WTC11 (cell line): ENCODE measurements around the gene CNOT6. TPM values are rescaled to one million over a fixed set of nuclear protein-coding genes. Genes with fewer than 3 reads are reported as not detected.

ENCODE experiments used
- ATAC-seq: fragments of 200-7000 bp; cut with Tn5 transposase; 2 replicates; pipeline ENCODE4 v1.10.0; 2021; ENCODE audit warnings: mild to moderate bottlenecking, moderate library complexity
- CTCF ChIA-PET: fragments of 300-600 bp; sonication (Branson Sonifier 250); formaldehyde crosslinking; loops from one replicate; lab custom pipeline; 2021; ENCODE audit warnings: antibody characterized with exemption; lab: Charles Lee
- POLR2A ChIA-PET: fragments of 350-600 bp; sonication (Branson Sonifier 250); formaldehyde crosslinking; loops from one replicate; lab custom pipeline; 2021; ENCODE audit warnings: antibody characterized with exemption; lab: Charles Lee
- DNase-seq: peaks from one replicate; pipeline ENCODE4 v3.0.0; 2021; ENCODE audit warnings: low spot score
- H3K27ac Mint-ChIP-seq: 2 replicates; pipeline ENCODE4 v1.8.0; 2021; ENCODE audit warnings: mixed read lengths
- H3K27me3 Mint-ChIP-seq: 2 replicates; pipeline ENCODE4 v1.8.0; 2021; ENCODE audit warnings: low read depth, mild to moderate bottlenecking, moderate library complexity, mixed read lengths
- H3K36me3 Mint-ChIP-seq: 2 replicates; pipeline ENCODE4 v1.8.0; 2021; ENCODE audit warnings: mixed read lengths
- H3K4me1 Mint-ChIP-seq: 2 replicates; pipeline ENCODE4 v1.8.0; 2022; ENCODE audit warnings: mixed read lengths
- H3K4me3 Mint-ChIP-seq: 2 replicates; pipeline ENCODE4 v1.8.0; 2021; ENCODE audit warnings: mild to moderate bottlenecking, moderate library complexity, mixed read lengths
- H3K9me3 Mint-ChIP-seq: 2 replicates; pipeline ENCODE4 v1.8.0; 2021; ENCODE audit warnings: mixed read lengths
- ATF1 ChIP-seq: sonication (generic); formaldehyde crosslinking; IDR thresholded peaks from 2 replicates; pipeline ENCODE4 v1.8.1; 2023; ENCODE audit warnings: mild to moderate bottlenecking, moderate library complexity, missing genetic modification reagents
- KAT7 ChIP-seq: sonication (generic); formaldehyde crosslinking; IDR thresholded peaks from 2 replicates; pipeline ENCODE4 v1.8.1; 2023; ENCODE audit warnings: missing genetic modification reagents, mild to moderate bottlenecking, borderline replicate concordance
- MXD4 ChIP-seq: fragments of 250-450 bp; sonication (Bioruptor Pico); IDR thresholded peaks from 2 replicates; pipeline ENCODE4 v1.8.0; 2021; ENCODE audit warnings: mild to moderate bottlenecking, moderate library complexity, borderline replicate concordance
- NFYB ChIP-seq: sonication (generic); formaldehyde crosslinking; conservative IDR thresholded peaks from 2 replicates; pipeline ENCODE4 v1.8.0; 2022; ENCODE audit warnings: low read depth, missing genetic modification reagents
- OVOL2 ChIP-seq: fragments of 250-450 bp; sonication (Bioruptor Pico); IDR thresholded peaks from 2 replicates; pipeline ENCODE4 v1.9.0; 2021; ENCODE audit warnings: mild to moderate bottlenecking, borderline replicate concordance
- SMAD3 ChIP-seq: sonication (generic); formaldehyde crosslinking; IDR thresholded peaks from 2 replicates; pipeline ENCODE4 v1.8.0; 2022; ENCODE audit warnings: missing genetic modification reagents, mild to moderate bottlenecking, borderline replicate concordance
- SMAD4 ChIP-seq: sonication (generic); formaldehyde crosslinking; IDR thresholded peaks from 2 replicates; pipeline ENCODE4 v1.8.0; 2022; ENCODE audit warnings: mild to moderate bottlenecking, missing genetic modification reagents
- SOX15 ChIP-seq: fragments of 250-450 bp; sonication (Bioruptor Pico); IDR thresholded peaks from 2 replicates; pipeline ENCODE4 v1.9.0; 2021; ENCODE audit warnings: mild to moderate bottlenecking
- ZBTB21 ChIP-seq: sonication (generic); formaldehyde crosslinking; IDR thresholded peaks from 2 replicates; pipeline ENCODE4 v1.8.1; 2023; ENCODE audit warnings: mild to moderate bottlenecking, missing genetic modification reagents, borderline replicate concordance
- total RNA-seq: library from RNA; stranded (reverse); gene quantifications from 3 replicates; pipeline ENCODE4 v1.2.3, GENCODE V29; 2021
- TF ChIP-seq, protein P1 (sequence below): sonication (generic); formaldehyde crosslinking; IDR thresholded peaks from 2 replicates; pipeline ENCODE4 v1.8.1; 2023; ENCODE audit warnings: mild to moderate bottlenecking, missing genetic modification reagents
- TF ChIP-seq, protein P2 (sequence below): sonication (generic); formaldehyde crosslinking; IDR thresholded peaks from 2 replicates; pipeline ENCODE4 v1.8.1; 2022; ENCODE audit warnings: mild to moderate bottlenecking, moderate library complexity, missing genetic modification reagents
- TF ChIP-seq, protein P3 (sequence below): sonication (generic); formaldehyde crosslinking; IDR thresholded peaks from 2 replicates; pipeline ENCODE4 v1.8.1; 2023; ENCODE audit warnings: mild to moderate bottlenecking, moderate library complexity, missing genetic modification reagents
- TF ChIP-seq, protein P4 (sequence below): sonication (generic); formaldehyde crosslinking; IDR thresholded peaks from 2 replicates; pipeline ENCODE4 v1.8.0; 2022; ENCODE audit warnings: mild to moderate bottlenecking, missing genetic modification reagents
- TF ChIP-seq, protein P5 (sequence below): sonication (generic); formaldehyde crosslinking; conservative IDR thresholded peaks from 2 replicates; pipeline ENCODE4 v1.8.1; 2023; ENCODE audit warnings: mild to moderate bottlenecking, low read depth, missing genetic modification reagents, moderate library complexity

CNOT6 gene
- total RNA-seq, 1 experiment from 2014 or later = 41.0 TPM

DNA sequence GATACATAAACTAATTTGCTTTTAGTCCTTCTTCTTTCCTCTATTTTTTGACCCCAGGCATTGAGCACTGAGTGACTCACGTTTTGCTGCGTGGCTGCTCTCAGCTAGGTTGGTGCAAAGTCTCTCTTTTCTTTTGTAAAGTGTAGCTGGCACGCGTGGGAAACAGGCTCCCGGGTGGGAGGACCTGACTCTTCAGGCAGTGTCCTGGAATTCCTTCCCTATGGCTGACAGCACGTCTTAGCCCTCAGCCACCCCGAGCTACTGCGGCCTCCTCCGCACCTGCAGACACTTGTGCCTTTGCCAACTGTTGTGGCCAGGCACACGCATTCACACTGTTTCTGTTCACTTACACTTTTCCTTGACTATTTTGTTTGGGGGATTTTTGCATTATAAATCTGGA is 98.0 kb downstream of the CNOT6 start:
- Mint-ChIP-seq H3K36me3 (no peaks in the 10 kb centered on the region), H3K4me1 (peaks cover 3% of the 10 kb centered on the region), H3K9me3 (no peaks in the 10 kb centered on the region), H3K27ac (no peak overlapping the region), H3K4me3 (peak overlapping the region; percentile 67), H3K27me3 (peaks cover 48% of the 10 kb centered on the region)
- DNase-seq = no peak
- ChIA-PET POLR2A (interaction anchor here (0.5 to 1.0 kb wide), 2 partner anchors 39 to 101 kb away, joined by 4 to 5 read pairs; no protein-coding TSS in a partner anchor), CTCF (interaction anchor here (1.1 to 1.6 kb wide), 3 partner anchors 13 to 27 kb away, joined by 3 to 4 read pairs (median 4); no protein-coding TSS in a partner anchor)
- TF ChIP-seq OVOL2 (CRISPR knock-in tag) (no peak), SOX15 (CRISPR knock-in tag) (no peak), NFYB (no peak), KAT7 (CRISPR knock-in tag) (no peak), ZBTB21 (CRISPR knock-in tag) (no peak), SMAD3 (CRISPR knock-in tag) (no peak), MXD4 (CRISPR knock-in tag) (no peak), ATF1 (CRISPR knock-in tag) (no peak)
- TF ChIP-seq, protein P1, sequence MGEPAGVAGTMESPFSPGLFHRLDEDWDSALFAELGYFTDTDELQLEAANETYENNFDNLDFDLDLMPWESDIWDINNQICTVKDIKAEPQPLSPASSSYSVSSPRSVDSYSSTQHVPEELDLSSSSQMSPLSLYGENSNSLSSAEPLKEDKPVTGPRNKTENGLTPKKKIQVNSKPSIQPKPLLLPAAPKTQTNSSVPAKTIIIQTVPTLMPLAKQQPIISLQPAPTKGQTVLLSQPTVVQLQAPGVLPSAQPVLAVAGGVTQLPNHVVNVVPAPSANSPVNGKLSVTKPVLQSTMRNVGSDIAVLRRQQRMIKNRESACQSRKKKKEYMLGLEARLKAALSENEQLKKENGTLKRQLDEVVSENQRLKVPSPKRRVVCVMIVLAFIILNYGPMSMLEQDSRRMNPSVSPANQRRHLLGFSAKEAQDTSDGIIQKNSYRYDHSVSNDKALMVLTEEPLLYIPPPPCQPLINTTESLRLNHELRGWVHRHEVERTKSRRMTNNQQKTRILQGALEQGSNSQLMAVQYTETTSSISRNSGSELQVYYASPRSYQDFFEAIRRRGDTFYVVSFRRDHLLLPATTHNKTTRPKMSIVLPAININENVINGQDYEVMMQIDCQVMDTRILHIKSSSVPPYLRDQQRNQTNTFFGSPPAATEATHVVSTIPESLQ (CRISPR knock-in tag) = no peak
- TF ChIP-seq, protein P2, sequence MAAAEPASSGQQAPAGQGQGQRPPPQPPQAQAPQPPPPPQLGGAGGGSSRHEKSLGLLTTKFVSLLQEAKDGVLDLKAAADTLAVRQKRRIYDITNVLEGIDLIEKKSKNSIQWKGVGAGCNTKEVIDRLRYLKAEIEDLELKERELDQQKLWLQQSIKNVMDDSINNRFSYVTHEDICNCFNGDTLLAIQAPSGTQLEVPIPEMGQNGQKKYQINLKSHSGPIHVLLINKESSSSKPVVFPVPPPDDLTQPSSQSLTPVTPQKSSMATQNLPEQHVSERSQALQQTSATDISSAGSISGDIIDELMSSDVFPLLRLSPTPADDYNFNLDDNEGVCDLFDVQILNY (CRISPR knock-in tag) = no peak
- TF ChIP-seq, protein P3, sequence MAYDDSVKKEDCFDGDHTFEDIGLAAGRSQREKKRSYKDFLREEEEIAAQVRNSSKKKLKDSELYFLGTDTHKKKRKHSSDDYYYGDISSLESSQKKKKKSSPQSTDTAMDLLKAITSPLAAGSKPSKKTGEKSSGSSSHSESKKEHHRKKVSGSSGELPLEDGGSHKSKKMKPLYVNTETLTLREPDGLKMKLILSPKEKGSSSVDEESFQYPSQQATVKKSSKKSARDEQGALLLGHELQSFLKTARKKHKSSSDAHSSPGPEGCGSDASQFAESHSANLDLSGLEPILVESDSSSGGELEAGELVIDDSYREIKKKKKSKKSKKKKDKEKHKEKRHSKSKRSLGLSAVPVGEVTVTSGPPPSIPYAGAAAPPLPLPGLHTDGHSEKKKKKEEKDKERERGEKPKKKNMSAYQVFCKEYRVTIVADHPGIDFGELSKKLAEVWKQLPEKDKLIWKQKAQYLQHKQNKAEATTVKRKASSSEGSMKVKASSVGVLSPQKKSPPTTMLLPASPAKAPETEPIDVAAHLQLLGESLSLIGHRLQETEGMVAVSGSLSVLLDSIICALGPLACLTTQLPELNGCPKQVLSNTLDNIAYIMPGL (CRISPR knock-in tag) = no peak
- TF ChIP-seq, protein P4, sequence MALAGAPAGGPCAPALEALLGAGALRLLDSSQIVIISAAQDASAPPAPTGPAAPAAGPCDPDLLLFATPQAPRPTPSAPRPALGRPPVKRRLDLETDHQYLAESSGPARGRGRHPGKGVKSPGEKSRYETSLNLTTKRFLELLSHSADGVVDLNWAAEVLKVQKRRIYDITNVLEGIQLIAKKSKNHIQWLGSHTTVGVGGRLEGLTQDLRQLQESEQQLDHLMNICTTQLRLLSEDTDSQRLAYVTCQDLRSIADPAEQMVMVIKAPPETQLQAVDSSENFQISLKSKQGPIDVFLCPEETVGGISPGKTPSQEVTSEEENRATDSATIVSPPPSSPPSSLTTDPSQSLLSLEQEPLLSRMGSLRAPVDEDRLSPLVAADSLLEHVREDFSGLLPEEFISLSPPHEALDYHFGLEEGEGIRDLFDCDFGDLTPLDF (CRISPR knock-in tag) = no peak
- no peak for ATAC-seq

DNA sequence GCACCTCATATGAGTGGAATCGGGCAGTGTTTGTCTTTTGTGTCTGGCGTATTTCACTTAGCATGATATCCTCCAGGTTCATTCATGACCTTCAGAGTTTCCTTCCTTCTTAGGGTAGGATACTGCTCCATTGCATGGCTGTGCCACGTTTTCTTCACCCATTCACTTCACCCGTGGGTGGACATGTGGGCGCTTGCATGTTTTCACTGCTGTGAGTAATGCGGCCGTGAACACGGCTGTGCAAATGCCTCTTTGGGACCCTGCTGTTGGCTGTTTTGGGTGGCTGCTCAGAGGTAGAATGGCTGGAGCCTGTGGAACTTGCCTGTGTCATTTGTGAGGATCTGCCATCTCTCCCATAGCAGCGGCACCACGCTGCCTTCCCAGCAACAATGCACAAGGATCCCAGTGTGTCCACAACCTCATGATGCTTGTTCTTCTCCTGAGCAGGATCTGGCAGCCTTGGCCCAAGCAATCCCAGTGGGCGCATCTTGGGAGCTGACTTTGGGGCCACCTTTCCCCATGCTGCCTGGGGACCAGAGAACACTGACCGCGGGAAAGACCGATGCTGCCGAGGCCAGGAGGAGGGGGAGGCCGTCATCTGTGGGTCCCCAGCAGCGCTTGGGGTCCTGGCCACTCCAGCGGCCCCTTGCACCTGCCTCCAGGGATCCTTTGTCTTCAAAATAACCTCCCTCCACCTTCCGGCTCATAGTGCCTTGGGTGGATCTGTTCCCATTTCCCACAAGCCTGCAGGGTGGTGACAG is 99.4 kb downstream of the CNOT6 start:
- Mint-ChIP-seq H3K9me3 (no peaks in the 10 kb centered on the region), H3K36me3 (no peaks in the 10 kb centered on the region), H3K4me1 (peaks cover 3% of the 10 kb centered on the region), H3K27me3 (peaks cover 41% of the 10 kb centered on the region), H3K4me3 (no peak overlapping the region), H3K27ac (no peak overlapping the region)
- ChIA-PET CTCF (interaction anchor here (1.4 kb wide), 1 partner anchor 26 kb away, joined by 4 read pairs; no protein-coding TSS in a partner anchor), POLR2A (no interaction called here)
- DNase-seq (no peak), ATAC-seq (no peak)
- TF ChIP-seq, protein P5, sequence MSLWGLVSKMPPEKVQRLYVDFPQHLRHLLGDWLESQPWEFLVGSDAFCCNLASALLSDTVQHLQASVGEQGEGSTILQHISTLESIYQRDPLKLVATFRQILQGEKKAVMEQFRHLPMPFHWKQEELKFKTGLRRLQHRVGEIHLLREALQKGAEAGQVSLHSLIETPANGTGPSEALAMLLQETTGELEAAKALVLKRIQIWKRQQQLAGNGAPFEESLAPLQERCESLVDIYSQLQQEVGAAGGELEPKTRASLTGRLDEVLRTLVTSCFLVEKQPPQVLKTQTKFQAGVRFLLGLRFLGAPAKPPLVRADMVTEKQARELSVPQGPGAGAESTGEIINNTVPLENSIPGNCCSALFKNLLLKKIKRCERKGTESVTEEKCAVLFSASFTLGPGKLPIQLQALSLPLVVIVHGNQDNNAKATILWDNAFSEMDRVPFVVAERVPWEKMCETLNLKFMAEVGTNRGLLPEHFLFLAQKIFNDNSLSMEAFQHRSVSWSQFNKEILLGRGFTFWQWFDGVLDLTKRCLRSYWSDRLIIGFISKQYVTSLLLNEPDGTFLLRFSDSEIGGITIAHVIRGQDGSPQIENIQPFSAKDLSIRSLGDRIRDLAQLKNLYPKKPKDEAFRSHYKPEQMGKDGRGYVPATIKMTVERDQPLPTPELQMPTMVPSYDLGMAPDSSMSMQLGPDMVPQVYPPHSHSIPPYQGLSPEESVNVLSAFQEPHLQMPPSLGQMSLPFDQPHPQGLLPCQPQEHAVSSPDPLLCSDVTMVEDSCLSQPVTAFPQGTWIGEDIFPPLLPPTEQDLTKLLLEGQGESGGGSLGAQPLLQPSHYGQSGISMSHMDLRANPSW (CRISPR knock-in tag) = no peak
- TF ChIP-seq SMAD4 (CRISPR knock-in tag) (no peak), MXD4 (CRISPR knock-in tag) (no peak)
- TF ChIP-seq, protein P2 (CRISPR knock-in tag) = no peak
